Stimulated activated CD4-positive, alpha-beta T cell treated with anti-CD3 and anti-CD28 coated beads, Interleukin-15, amount 100 ng/mL, for 24 hours (primary cell): Measurements from ENCODE around the gene TMTC3.
"Not testable (repeated sequence)": the region's sequence is repeated elsewhere in the genome, so short reads cannot be mapped to it uniquely, and the experiment has no call there.

Source experiments
- DNase-seq: peaks from one replicate; pipeline ENCODE4 v3.0.0-alpha.2; 2020

TMTC3 gene

DNA sequence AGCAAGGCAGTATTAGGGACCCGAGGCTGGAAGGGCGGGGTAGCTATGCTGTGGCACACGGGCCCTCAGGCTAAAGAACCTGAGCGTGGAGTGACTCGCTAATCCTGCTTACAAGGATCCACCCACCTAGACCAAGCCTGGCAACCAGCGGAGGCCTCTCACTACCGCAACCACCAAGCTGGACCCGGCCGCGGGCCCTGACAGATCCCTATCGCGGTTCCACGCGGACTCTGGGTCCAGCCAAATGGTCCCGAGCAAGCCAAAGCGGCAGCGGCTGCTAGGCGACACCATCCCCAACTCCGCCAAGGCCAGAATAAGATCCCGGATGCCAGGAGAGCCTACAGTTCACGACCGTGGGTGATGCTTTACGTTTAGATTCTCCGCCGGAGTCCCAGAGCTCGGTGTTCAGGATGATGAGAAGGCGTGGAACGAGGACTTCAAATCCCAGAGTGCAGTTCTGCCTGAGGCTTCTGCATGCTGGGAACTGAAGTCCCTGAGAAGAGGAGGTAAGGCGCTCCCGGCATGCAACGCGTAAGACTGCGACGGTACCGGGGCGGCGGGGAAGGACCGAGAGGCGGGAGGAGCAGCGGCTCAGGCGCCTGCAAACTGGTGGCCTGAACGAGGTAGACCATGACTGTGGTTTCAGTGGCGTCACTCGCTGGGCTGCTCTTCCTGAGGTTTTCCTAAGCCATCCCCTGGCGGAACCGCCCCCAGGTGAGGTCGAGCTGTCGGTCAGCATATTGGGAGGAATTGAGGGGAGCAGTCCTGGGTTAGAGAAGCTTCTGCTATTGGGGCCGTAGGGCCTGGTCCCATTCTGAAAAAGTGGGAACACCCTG lies at the start of gene TMTC3, which contains the start of gene CEP290:
TMTC3 (plus strand) TSS at position 534 of the 836 bp plus-strand sequence. CDS start 6,009 bp downstream, outside the sequence.
CEP290 (minus strand) TSS at position 315 of the 836 bp plus-strand sequence. CDS start 781 bp downstream, outside the sequence.
- DNase-seq = peak; percentile 93

DNA sequence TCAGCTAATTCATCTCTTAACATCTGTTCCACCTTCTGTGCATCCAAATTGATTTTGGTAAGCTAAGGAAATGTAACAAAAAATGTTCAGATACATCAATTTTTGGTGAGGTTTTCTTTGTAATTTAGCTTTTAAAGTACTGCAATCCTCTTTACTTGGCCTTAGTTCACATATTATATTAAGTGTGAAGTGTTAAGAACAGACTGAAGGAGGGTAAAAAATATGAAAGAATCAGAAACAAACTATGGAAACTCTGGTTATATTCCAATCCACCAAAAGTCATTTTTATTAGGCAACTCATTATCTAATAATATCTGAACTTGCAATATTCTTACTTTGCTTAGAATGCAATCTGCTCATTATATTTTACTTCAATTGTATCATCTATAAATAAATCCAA lies 49.3 kb upstream of the TMTC3 start:
- no peak for DNase-seq

DNA sequence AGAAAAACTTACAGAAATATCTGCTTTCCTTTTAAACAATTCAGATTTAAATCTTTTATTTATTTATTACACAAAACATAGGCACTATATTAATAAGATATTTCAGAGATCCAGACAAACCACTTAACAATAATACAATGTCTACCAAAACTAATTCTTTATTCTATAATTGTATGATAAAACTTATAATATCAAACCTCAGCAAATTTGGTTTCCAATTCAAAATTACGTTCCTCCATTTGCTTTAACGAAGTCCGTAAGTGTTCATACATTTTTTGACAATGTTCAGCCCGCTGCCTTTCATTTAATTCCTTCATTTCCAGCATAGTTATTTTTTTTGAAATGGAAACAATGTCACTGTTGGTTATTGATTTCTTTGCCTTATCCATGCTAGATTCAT lies 48.5 kb upstream of the TMTC3 start:
- no peak for DNase-seq

DNA sequence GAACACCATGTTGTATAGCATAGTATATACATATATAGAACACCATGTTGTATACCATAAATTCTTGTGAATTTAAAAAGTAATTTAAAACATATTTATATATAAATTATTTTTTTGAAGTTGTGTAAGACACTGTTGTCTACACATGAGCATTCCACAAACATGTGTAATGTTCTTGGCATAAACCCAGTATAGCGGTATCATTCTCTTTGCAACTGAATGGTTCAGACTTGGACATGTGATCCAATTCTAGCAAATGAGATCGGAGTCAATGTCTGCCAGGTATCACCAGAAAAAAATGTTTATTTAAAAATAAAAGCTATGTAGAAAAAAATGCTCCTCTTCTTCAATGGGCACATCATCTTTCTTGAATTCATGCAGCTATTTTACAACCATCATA lies 34.1 kb upstream of the TMTC3 start:
- no peak for DNase-seq

DNA sequence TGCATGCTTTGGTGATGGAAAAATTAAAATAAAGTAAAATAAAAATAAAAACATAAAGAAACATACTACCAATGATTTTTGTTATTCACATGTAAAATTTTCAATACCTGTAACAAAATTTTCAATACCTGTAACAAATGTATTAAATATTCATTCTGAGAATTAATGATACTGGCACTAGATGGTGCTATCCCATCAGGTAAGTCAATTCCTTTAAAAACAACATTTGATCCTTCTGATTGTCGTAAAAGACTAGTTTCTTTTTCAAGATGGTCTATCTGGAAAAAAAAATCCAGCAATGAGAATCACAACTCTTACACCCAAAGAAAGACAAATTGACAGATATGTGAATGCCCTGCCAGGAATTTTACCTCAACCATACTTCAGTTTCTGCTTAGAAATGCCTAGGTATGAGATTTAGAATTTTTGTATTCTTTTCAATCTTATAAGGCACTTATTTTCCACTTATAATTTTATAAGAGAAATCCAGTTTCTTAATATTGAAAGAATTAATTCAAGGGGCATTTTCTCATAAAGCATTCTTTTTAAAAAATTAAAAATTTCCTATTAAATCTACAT lies 30.9 kb upstream of the TMTC3 start:
- no peak for DNase-seq

DNA sequence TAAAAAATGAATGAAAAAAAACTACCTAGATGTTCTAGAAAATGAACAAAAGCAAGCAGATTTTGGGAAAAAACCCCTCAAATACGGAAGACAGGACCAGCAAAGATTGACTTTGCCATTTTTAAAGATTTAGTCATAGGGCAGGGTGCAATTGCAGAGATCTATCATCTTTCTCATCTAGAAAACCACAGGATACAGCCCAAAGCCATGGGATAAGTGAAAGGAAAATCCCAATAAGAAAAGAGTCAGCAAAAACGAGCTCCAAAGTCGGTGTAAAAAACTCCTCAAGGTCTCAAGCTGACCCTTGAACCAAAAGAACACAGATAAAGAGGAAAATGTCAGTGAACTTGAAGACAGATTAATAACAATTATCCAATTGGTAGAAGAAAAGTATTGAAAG lies 28.2 kb upstream of the TMTC3 start:
- DNase-seq = no peak

DNA sequence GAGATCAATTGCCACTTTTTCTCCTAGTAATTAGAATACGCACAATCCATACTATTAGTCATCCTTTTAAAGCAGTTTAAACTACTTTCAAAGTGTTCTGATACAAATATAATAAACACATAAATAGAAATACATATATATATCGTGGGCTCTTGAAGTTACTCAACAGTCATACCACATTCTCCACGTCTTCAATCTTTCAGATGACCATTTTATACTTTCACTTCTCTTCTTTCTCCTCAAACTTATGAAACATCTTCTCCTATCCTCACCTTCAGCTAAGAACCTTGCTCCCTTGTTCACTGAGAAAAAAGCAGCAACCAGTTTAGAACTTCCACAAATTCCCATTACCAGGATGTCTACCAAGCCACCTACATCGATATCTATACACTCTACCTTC lies 19.4 kb upstream of the TMTC3 start:
- DNase-seq = no peak

DNA sequence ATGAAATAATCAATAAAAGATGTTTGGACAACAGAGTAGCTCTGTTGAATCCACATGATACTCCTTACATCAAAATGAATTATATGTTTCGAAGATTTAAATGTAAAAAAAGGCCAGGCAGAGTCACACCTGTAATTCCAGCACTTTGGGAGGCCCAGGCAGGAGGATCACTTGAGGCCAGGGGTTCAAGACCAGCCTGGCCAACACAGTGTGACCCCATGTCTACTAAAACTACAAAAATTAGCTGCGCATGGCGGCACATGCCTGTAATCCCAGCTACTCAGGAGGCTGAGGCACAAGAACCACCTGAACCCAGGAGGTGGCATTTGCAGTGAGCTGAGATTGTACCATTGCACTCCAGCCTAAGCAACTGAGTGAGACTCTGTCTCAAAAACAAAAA lies 15.0 kb upstream of the TMTC3 start:
- DNase-seq = no peak

DNA sequence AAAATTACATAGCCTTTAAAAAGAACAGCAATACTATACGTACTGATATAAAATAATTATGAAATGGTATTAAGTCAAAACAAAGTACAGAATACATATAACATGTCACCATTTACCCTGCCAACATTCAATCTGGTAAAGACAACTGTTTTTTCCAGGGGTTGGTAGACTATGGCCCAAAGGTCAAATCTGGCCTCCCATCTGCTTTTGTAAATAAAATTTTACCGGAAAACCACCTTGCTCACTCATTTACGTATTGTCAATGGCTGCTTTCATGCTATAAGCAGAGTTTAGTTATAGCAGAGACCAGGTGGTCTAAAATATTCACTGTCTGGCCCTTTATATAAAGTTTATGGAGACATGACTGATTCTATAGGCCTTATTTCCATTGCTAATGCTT lies 14.3 kb upstream of the TMTC3 start:
- DNase-seq = no peak

DNA sequence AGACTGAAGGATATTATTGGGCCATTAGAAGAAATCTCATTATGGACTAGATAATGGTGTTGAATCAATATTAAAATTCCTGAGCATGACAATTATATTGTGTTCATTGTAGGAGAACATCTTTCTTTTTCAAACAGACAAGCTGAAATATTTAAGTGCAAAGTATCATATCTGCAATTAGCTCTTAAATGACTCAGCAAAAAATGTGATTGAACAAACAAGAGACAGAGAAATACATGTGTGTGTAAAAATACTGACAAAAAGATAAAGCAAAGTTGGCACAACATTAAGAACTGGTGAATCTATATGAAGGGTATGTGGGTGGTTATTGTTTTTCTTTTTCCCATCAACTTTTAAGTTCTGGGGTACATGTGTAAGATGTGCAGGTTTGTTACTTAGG lies 9.7 kb upstream of the TMTC3 start:
- DNase-seq = no peak

DNA sequence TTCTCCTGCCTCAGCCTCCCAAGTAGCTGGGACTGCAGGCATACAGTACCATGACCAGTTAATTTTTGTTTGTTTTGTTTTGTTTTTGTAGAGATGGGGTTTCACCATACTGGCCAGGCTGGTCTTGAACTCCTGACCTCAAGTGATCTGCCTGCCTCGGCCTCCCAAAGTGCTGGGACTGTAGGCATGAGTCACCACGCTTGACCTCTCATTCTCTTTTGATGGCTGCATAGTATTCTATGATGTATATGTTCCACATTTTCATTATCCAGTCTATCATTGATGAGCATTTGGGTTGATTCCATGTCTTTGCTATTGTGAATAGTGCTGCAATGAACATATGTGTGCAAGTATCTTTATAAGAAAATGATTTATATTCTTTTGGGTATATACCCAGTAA lies 8.9 kb upstream of the TMTC3 start:
- DNase-seq = not testable (repeated sequence)

DNA sequence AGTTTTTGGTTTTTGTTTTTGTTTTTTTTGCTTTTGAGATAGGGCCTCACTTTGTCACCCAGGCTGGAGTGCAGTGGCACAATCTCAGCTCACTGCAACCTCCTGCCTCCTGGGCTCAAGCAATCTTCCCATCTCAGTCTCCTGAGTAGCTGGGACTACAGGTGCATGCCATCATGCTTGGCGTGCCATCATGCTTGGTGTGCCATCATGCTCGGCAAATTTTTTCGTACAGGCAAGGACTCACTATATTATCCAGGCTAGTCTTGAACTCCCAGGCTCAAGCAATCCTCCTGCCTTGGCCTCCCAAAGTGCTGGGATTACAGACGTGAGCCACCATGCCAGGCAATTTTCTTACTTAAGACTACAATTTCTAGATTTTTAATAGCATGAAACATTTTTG lies 2.4 kb upstream of the TMTC3 start:
- not testable (repeated sequence) for DNase-seq

DNA sequence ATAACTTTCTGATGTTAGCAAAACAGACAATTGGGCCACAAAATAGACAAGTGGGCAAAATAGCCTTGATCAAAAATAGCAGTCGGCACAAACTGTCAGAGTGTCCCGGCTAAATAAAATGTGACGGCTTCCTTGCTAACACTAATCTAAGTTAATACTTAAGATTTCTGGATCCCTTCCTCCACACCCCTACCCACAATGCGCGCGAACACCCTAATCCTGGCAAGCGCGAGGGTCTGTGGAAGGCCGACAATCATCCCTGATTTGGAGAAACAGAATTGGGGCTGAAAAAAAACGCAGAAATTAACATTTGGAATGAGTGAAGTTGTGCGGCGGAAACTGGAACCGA lies 708 bp upstream of the TMTC3 start:
- DNase-seq = no peak

DNA sequence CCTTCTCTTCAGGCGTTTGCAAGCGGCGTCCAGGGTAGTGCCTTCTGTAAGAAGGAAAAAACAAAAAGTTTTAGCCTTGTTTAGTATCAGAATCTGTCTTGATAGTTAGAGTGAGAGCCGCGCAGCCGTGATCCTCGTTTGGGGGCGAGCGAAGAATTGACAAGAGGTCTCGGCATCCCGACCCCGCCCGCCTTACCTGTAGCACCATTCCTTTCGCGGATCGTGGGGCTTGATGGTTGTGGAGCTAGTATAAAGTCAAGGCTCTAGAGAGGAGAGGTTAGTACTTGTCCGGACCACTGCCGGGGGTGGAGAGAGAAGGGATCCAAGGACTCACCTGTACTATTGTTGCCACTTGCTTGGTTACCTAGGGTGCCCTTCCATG lies 494 bp downstream of the TMTC3 start:
- DNase-seq = peak; percentile 46

DNA sequence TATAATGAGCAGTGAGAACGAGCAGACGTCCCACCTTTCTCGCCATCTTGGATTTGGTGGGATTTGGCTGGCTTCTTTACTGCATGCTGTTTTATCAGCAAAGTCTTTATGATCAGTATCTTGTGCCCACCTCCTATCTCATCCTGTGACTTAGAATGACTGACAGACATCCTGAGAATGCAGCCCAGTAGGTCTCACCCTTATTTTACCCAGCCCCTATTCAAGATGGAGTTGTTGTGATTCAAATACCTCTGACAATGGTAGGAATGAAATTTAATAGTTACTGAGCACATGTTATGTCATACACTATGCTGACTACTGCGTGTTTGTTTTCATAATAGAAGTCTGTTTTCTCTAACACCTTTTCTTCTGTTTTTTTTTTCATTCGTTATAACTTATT lies 1.9 kb downstream of the TMTC3 start:
- no peak for DNase-seq

DNA sequence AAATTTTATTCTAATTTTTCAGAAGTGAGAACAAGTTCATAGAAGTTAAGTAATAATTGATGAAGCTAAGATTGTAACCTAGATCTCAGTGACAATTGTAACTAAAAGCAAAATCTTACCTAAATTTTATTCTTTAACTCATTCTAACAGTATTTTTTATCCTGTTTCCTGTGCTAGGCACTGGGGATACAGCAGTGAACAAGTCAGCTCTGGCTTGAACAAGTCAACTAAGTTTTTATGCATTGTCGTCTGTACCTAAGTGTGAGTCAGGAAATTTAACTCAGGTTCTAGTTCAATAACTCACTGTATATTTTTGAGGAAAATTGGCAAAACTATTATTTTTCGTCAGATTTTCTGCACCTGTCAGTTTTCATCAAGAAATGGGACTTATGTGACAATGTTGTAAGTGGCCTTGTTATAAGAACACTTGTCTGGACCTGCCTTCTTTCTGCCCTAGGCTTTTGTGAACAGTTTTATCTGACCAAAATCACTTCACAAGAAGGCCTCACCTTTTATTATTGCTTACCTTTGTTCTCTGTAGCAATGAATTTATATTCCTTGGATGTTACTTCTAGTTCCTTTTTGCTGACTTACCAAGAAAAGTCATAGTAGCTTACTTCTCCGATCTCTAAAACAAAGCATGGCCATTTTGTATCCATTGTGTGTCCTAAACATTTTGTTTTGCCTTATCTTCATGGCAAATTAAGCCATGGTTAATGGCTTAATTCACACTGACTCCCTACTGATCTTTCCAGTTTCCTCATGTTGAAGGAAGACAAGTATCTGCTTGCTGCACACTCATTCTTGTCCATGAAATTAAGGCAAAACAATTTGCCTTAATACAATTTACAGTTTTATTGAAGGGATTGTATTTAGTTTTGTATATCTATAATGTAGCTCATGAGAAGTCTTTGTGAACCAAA lies 2.7 kb downstream of the TMTC3 start:
- no peak for DNase-seq

DNA sequence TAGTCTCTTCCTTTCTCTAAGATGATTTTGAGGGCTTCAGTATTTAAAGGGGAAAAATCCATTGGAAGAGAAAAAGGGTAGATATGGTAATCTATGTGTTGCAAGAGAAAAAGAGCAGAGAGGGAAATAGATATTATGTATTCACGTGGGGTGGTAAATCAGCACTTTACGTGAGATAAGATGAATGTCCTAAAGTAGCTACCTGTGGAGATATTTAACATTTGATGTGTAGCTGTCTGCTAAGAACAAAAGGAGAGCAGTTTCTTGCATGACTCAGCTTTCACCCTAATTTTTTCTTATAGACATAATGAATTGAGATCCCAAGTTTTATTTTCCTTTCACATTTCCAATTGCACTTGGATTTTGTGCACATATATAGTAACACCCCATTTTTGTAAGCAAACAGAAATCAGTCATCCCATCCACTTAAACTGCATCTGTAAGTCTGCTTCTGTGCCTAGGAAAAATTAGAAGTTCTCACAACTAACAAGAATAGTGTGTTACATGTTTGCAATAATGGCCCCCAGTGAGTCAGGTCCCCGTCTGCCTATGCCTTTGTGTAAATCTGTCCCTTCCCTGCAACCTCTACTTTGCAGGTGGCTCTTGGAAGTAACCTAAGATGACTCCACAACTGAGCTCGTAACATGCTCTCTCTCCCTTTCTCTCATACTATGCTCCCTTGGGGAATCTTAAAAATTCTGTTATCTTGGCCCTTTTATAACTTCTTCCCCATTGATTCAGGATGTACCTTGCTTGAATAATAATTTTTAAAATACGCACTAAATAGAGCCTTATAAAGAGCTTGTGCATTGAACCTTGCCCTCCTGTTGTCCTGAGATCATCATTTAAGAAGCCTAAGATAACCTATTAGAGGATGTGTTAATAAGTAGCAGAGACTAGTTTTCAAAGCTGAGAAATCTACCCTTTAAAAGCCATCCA lies 3.7 kb downstream of the TMTC3 start:
- no peak for DNase-seq

DNA sequence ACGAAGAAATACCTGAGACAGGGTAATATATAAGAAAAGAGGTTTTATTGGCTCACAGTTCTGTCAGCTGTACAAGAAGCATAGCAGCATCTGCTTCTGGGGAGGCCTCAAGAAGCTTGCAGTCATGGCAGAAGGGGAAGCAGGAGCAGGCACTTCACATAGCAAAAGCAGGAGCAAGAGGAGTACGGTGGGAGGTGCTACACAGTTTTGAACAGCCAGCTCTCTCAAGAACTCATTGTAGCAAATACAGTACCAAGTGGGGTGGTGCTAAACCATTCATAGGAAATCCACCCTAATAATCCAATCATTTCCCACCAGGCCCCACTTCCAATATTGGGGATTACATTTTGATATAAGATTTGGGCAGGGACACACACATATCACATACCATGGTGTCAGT lies 8.0 kb downstream of the TMTC3 start:
- no peak for DNase-seq

DNA sequence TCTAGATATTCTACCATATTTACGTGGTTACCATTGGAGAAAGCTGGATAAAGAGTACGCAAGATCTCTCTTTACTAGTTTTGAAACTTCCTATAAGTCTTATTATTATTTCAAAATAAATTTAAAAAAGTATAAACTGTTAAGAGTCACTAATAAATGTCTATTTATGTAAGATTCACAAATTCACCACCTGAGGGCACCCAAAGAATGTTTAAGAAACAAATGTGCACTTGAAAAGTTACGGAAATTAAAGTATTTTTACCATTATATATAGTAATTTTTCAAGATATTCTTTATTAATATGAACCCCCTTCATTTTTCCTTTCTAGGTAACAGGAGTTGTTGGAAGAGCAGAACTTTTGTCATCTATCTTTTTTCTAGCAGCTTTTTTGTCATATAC lies 11.9 kb downstream of the TMTC3 start:
- DNase-seq = no peak

DNA sequence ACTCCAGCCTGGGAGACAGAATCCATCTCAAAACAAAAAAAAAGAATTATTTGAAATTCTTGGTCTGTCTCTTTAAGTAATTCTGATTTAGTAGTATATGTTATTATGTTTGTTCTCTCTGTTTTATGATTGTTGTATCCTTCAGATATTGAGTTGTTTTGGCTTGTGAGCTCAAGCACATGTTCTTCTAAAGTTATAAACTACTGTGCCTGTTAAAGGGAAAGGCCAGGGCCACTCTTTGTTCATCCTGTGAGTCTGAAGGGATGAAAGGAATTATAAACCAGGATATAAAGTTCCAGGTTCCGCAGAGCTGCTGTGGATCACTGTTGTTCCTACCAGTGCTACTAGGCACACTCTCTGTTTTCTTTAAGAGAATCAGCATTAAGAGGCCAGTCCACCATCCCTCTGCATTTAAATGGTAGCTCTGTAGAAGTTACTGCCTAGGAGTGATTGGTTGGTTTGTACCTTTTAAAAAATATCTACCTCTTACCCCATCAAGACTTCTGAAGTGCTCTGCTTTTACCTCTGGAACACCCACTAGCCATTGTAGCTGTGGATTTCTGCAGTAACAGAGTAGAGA lies 14.1 kb downstream of the TMTC3 start:
- no peak for DNase-seq

DNA sequence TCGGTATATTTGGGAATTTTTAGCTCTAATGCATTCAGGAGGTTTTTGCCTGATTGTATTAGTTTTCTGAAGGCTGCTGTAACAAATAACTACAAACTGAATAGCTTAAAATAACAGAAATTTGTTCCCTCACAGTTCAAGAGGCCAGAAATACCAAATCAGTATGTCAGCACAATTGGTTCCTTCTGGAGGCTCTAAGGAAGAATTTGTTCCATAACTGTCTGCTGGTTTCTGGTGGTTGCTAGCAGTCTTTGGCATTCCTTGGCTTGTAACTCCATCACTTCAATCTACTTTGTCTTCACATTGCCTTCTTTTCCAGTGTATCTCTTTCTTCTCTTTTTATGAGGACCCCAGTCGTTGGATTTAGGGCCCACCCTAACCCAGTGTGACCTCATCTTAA lies 21.3 kb downstream of the TMTC3 start:
- no peak for DNase-seq

DNA sequence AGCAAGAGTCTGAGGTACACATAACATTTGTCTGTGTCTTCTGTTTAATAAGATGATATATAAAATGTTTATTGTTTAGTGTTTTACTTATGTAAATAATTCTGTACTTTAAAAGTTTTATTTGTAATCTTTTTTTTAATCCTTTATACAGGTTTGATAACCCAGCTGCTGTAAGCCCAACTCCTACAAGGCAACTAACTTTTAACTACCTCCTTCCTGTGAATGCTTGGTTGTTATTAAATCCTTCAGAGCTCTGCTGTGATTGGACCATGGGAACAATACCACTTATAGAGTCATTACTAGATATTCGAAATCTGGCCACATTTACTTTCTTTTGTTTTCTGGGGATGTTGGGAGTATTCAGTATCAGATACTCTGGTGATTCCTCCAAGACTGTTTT lies 24.1 kb downstream of the TMTC3 start:
- DNase-seq = no peak
